ENCODE results near the gene STXBP4.

Gene STXBP4, protein sequence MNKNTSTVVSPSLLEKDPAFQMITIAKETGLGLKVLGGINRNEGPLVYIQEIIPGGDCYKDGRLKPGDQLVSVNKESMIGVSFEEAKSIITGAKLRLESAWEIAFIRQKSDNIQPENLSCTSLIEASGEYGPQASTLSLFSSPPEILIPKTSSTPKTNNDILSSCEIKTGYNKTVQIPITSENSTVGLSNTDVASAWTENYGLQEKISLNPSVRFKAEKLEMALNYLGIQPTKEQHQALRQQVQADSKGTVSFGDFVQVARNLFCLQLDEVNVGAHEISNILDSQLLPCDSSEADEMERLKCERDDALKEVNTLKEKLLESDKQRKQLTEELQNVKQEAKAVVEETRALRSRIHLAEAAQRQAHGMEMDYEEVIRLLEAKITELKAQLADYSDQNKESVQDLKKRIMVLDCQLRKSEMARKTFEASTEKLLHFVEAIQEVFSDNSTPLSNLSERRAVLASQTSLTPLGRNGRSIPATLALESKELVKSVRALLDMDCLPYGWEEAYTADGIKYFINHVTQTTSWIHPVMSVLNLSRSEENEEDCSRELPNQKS

DNA sequence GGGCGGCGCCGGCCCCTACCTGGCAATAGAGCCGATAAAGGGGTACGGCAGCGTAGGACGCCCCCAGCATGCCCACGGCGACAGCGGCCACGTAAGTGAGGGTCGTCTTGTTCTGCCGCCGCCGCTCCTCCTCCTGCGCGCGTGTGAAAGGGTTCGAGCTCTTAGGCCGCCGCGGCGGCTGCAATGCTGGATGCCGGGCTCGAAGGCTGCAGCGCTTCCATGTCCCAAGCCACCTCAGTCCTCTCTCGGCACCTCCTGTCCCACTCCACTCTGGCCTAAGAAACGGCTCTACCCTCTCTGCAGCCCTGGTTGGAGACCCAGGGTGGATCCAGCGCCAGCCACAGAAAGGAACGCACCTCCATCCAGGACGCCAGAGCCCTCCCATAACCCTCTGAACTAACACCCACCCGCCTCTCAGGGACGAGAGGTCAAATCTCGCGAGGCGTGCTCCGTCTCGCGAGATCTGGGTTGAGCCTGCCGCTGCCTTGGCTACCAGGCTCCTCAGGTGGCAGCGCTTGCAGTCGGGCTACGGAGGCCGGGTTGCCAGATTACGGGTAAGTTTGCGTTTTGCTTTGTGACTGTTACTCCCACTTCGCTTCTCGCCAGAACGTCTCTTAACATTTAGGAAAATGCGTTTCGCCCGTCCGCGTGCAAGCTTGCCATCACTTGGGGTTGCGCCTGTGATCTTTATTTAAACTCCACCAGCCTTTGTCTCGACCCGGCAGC lies at the start of gene STXBP4, which contains the start of gene COX11:
Gene STXBP4, plus strand, starts transcription at position 504 of the 726 bp plus-strand sequence. CDS start 17,455 bp downstream, outside the sequence.
Gene COX11, minus strand, starts transcription at position 393 of the 726 bp plus-strand sequence. Its CDS starts 8 bp downstream, at position 385.
- peak; percentile 95 to 98 for DNase-seq

GRCh38 chr17:54919425-54919824 lies 49.1 kb upstream of the STXBP4 start:
- no peak for DNase-seq

DNA sequence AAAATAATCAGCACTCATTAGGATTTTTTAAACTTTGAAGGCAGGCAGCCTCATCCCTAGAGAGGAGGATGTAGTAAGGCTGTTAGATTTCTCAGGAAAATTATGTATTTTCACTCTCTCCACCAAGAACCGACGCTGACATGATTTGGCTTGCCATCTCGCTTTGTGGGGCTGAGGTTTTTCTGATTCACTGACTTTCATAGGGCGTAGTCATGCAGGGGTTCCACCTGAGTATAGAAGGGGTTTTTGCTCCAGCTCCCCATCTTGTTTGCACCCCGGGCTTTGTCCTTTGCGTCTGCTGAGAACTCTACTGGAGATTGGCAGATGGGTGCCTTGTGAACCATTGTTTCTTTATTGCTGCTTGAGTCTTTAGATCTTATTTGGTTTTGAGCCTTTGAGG lies 47.7 kb upstream of the STXBP4 start:
- DNase-seq: no peak

DNA sequence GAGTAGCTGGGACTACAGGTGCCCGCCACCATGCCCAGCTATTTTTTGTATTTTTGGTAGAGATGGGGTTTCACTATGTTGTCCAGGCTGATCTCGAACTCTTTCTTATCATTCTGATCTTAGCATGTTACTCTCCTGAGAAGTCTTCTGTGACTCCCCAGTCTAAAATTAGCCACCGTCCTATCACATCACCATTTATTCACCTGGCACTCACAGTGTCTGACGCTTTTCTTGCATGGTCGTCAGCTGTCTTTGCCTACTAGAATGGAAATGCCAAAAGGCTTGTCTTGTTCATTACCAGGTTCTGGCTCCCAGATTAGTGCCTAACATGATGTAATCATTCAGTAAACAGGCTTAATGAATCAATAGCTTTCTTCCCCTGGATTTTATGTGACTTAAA lies 44.2 kb upstream of the STXBP4 start:
- DNase-seq: no peak

DNA sequence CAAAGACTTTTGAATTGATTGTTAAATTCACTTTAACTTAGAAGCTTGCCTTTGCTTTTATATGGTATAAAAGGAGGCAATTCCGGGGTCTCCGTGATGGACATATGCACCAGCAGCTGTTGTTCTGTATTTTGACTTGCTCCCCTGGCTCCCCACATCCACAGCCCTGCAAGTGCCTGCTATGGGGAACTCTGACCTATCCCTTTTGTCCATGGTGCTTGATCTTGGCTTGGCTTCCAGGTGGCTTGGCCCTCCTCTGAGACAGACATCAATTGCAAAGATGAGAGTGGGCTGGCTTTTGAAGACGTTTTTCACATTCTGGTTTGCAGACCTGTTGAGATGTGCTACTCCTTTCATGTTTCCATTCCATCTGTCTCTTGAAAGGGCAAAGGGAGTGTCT lies 41.0 kb upstream of the STXBP4 start:
- DNase-seq: no peak

GRCh38 chr17:54932711-54933110 lies 35.9 kb upstream of the STXBP4 start:
- DNase-seq: no peak

DNA sequence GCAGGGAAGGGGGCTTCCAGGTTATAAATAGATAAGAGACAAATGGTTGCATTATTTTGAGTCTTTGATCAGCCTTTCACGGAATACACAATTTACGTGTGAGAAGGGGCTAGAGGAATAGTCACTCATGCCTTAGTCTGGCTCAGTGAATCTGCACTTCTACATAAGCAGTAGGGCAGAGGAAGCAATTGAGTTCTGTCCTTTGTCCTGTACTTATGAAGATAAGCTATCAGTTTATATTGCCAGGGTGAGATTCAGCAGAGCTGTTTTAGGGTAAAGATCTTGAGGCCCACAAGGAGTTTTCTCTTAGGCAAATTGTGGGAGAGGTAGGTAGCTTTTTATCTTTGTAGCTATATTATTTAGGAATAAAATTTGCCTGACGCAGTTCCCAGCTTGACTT lies 34.6 kb upstream of the STXBP4 start:
- DNase-seq: no peak

GRCh38 chr17:54935471-54935870 lies 33.1 kb upstream of the STXBP4 start:
- DNase-seq: no peak

DNA sequence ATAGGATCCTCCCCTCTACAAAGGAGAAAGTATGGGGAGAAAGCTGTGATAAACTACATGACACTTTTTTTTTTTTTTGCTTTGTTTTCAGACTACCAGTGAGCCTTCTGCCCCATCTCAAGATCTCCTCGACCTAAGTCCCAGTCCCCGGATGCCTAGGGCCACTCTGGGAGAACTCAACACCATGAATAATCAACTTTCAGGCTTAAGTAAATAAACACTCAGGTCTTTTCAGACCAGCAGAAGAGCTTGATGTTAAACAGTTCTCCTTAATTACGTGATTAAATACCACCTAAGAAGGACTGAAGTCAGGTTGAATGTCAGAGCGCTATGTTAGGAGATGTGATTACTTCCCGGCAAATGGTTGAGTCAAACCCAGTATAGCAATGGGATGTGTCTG lies 31.5 kb upstream of the STXBP4 start:
- no peak for DNase-seq

DNA sequence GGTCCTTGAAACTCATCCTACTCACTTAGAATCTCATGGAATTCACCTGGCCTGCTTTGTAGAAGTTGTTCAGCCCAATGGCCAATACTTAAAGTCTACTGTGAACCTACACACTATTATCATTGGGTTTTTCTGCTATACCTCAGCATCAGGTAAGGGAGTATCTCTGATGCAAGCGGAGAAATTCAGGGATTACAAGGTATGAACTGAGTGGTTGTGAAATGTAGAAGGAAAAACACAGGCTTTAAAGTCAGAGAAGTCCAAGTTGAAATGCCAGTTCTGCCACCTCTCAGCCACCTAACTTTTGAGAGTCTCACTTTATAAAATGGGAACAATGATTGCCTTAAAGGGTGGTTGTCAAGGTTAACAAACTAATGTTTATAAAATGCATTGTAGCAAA lies 31.1 kb upstream of the STXBP4 start:
- DNase-seq: no peak

DNA sequence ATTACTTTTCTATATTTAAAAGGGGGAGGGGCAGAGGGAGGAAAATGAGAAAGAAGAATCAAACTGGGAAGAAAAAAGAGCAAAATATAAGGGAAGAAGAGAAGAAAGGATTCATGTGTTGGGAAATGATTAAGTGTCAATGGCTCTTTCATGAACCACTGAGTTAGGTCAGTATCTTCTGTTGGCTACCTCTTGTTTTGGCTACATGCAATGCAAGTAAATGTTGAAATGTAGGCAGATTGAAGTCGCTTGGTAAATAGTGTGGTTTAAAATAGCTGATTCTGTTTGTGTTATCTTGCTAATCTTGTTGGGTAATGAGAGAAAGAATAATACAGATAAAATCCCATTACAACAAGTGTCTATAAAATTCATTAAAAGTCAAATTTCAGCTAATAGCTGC lies 27.3 kb upstream of the STXBP4 start:
- DNase-seq: no peak

- no peak for DNase-seq
Measured at GRCh38 chr17:54944796-54945195, 23.8 kb upstream of the STXBP4 start.

DNA sequence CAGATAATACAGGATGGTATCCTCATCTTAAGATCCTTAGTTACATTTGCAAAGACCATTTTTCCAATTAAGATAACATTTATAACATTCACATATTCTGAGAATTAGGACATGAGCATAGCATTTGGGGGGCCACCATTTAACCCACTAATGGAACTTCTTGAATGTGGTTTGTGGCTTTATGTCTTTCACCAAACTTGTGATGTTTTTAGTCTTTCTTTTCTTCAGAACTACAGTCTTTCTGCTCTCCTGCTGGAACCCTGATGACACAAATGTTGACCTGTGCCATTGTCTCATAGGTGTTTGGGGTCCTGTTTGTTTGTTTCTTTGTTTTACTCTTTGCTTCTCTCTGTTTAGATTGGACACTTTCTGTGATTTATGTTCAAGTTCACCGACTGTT lies 23.3 kb upstream of the STXBP4 start:
- no peak for DNase-seq

DNA sequence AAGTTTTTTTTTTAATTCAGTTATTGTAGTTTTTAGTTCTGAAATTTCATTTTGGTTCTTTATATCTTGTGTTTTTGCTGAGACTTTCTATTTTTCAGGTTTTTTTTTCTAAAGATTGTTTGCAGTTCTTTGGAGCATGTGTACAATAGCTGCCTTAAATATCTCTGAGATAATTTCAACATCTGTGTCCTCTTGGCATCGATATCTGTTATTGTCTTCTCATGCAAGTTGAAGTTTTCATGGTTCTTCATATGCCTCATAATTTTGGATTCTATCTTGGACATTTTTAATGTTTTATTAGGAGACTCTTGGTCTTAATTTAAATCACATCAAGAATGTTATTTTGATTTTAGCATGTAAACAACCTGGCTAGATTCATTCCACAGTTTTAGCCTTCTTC lies 22.9 kb upstream of the STXBP4 start:
- DNase-seq: no peak

- DNase-seq: no peak
Measured at GRCh38 chr17:54947396-54947795, 21.2 kb upstream of the STXBP4 start.

DNA sequence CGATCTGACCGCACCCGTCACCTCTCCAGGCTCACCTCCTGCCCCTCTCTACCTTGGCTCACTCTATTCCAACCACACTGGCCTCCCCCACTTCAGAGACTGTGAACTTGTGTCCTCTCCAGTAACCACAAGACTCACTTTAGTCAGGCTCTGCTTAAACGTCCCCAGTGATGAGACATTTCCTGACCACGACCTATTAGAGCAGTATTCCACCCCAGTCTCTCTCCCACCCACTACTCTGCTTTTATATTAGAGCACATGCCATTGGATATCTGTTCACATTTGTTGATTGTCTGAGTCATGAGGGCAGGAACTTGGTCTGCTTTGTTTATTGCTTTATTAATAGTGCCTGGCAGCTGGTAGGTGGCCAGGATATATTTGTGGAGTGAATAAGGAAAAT lies 20.2 kb upstream of the STXBP4 start:
- DNase-seq: no peak

- no peak for DNase-seq
Measured at GRCh38 chr17:54950116-54950515, 18.4 kb upstream of the STXBP4 start.

- DNase-seq: no peak
Measured at GRCh38 chr17:54951286-54951685, 17.3 kb upstream of the STXBP4 start.

DNA sequence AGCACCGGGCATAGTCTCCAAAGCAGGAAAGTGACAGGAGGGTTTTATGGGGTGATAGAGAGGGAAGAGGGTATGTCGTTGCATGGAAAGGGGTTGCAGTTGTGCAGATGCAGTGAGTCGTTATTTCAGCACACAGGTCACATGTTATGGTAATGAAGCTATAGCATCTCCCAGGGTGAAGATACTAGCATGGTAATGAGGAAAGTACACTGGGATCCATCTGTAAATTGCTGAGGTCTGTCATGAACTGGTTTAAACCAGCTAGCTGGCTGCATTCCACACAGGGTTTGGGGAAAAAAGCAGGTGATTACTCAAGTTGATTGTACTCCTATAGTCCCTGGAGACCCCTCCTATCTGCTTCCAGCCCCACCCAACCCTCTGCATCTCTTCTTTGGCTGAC lies 11.8 kb upstream of the STXBP4 start:
- peak; percentile 99 to 100 for DNase-seq

DNA sequence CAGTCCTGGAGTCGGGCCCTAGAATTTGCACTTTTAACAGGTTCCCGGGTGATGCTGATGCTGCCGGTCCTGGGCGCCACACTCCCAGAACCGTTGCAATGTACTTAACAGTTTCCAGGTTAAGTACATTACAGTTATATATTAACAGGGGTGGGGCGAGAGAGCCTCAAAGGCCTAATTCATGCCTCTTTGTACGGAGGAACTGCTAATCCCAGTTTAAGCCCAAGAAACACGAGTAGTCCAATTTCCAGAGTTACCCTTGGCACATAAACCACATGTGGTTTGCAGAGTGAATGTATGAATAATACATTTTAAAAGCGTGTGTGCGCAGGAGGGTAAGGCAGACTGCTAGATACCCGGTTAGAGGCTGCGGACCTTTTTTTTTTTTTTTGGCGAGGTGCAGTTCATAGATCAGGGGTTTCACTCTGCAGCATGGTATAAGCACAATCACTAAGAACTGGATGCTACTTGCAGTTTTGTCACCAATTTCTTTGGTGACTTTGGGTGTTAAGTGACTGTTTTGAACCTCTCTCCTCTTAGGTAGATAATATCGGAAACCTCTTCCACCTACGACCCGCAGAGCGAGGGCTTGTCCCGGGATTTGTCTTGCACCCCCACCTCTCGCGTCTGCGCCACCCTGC lies 824 bp upstream of the STXBP4 start:
- DNase-seq: peak in 1 of 2 experiments; percentile 48

GRCh38 chr17:54968988-54969332 lies 395 bp downstream of the STXBP4 start:
- DNase-seq: no peak

DNA sequence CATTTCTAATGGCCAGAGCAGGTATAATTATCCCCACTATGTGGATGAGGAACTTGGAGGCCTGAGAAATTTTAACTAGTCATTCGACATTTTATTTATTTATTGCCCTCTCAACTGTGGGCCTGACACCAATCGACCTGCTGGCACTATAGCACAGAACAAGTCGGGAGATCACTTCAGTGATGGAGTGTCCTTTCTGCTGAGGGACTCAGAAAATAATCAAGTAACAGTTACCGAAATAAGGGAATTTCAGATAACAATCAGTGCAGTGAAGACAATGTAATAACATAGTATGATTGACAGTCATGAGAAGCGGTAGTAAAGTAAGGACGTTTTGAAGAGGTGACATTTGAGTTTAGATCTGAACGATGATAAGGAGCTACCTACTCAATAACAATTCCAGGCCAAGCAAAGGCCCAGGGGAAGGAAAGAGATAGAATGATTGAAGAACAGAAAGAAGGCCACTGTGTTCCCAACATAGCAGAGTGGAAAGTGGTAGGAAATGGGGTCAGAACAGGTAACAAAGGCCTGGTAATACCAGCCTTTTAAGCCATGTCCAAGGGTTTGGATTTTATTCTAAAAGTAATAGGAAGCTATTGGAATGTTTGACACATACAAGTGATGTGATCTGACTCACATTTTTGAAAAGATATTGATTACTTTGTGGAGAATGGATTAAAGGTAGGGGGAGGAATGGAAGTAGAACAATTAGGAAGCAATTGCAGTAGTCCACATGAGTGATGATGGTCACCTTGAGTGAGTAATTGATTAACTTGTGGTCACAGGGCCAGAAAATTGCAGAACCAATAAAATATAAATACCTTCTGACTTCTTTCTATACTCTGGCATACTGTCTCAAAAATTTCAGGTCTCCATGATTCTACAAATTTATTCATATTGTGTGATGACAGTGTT lies 1.4 kb downstream of the STXBP4 start:
- DNase-seq: peak in 1 of 2 experiments; percentile 10
